ENCODE measurements around the gene TTC39C.

DNA sequence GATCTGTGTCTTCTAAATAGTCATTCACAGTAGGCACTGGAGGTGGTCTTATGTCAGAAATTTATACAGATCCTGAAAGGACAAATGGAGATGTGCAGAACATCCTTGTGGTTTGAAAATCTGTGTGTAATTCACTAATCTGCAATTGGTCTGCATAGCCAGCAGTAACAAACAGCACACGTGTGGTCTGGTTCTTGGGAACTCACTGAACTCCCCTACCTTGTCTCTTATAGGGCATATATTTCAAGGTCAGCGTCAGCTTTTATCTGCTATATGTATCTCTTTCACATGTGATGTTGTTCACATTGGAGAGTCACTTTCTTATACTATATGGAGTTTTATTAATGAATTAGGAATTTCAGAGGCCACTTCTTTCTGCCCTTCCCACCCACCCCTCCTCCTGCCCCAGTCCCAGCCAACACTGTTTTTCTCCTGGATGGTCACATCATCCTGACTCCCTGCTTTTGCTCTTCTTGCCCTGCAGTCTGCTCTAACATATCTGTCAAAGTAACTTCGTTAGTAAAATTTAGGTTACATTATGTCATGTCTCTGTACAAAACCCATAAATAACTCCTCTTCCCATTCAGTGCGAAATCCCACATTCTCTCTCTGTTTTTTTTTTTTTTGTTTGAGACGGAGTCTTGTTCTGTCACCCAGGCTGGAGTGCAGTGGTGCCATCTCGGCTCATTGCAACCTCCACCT, 88.9 kb downstream of the TTC39C start:
- TF ChIP-seq POLR2A (IDR thresholded peaks at IDR 0.05; ENCODE audit: low read depth, low read length) (no peak), POLR2AphosphoS5 (IDR thresholded peaks at IDR 0.05; ENCODE audit: low read depth, low read length) (no peak)

All from GM12892 (cell line).